PC-9 (cell line): ENCODE measurements around the gene YWHAB.

Source experiments
- EZH2 ChIP-seq: fragments of 200-600 bp; sonication (generic); IDR thresholded peaks from 2 replicates; pipeline ENCODE4 v1.8.0; 2017; ENCODE audit warnings: antibody characterized with exemption, low read depth
- TF ChIP-seq, protein P1 (sequence below): fragments of 200-600 bp; sonication (generic); conservative IDR thresholded peaks from 2 replicates; pipeline ENCODE4 v1.6.1; 2017; ENCODE audit warnings: mixed run types, antibody characterized with exemption, mild to moderate bottlenecking, moderate library complexity

DNA sequence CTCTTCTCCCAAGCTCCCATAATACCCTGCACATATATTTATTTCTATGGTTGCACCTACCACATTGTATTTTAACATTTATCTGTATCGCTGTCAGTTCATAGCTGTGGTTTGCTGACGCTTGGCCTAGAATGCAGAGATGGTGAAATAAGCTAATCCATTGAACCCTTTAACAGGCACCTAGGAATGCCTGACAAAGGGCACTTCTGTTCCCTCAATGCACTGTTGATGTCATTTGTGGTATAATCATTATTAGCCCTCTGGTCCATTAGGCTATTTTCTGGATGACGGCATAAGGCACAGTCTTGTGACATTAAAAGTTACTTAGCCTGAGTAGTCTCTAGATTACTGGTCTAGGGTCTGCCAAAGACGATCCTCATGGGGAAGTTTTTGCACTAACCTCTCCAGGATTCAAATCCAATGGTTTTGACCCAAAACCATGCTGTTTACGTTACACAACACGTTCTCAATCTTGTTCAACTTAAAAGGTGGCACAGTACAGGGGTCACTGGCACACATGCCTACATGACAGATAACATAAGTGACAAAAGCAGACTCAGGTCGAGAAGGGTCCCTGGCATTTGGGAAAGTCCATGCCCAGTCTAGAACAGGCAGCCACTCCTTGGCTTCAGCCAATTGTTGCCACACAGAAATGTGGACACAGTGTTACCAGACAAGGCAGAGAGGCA, 2.1 kb upstream of the YWHAB start:
- TF ChIP-seq, protein P1, sequence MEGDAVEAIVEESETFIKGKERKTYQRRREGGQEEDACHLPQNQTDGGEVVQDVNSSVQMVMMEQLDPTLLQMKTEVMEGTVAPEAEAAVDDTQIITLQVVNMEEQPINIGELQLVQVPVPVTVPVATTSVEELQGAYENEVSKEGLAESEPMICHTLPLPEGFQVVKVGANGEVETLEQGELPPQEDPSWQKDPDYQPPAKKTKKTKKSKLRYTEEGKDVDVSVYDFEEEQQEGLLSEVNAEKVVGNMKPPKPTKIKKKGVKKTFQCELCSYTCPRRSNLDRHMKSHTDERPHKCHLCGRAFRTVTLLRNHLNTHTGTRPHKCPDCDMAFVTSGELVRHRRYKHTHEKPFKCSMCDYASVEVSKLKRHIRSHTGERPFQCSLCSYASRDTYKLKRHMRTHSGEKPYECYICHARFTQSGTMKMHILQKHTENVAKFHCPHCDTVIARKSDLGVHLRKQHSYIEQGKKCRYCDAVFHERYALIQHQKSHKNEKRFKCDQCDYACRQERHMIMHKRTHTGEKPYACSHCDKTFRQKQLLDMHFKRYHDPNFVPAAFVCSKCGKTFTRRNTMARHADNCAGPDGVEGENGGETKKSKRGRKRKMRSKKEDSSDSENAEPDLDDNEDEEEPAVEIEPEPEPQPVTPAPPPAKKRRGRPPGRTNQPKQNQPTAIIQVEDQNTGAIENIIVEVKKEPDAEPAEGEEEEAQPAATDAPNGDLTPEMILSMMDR: no peak
- TF ChIP-seq EZH2: no peak
